PFSK-1 (cell line): ENCODE results near the gene PAFAH2.

Source experiments
- FOXP2 ChIP-seq: optimal IDR thresholded peaks from 2 replicates; pipeline ENCODE3; 2011; ENCODE audit warnings: borderline replicate concordance, control low read depth, inconsistent platforms; ENCODE audit not compliant: insufficient read depth; ENCODE audit errors: extremely low read length, extremely low read depth
- POLR2AphosphoS5 ChIP-seq: IDR thresholded peaks from 2 replicates; pipeline ENCODE4 v1.6.1; 2012; ENCODE audit warnings: low read depth, mild to moderate bottlenecking, control low read depth, low read length, moderate library complexity
- REST ChIP-seq, 2 experiments: IDR thresholded peaks; 2 replicates each; pipeline versions ENCODE4 v1.6.1 to v1.8.0; 2011 to 2012; ENCODE audit warnings: low read depth in 2 of 2, low read length in 2 of 2, control low read depth in 1 of 2, inconsistent platforms in 1 of 2, mild to moderate bottlenecking in 1 of 2, moderate library complexity in 1 of 2; ENCODE audit not compliant: insufficient read depth in 1 of 2

DNA sequence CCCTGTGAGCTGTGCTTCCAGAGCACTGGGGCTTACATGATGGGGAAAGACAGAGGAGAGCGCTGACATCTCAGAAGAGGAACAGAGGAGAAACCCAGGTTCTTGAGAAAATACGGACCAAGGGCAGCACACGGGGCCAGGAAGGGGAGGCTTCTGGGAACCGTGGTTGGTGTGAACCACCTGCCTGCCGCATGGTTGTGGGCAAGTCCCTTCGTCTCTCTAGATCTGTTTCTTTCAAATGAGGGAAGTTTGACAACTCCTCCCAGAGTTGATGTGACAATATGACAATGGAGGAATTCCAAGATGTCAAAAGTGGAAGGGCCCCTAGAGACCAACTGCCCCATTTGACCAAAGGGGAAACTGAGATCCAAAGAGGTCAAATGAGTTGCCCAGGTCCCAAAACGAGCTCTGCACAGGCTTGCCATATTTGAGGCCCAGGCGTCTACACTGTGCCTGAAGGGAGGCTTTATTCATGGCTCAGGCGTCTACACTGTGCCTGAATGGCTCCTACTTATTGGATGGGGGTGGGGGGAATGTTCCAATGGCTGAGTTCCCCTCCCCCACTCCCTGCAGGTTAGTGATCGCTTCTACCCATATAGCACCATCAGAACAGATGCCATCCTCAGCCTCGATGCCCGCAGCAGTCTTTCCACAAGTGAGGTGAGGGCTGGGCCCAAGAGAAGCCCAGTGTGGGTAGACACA, 34.9 kb upstream of the PAFAH2 start:
- TF ChIP-seq POLR2AphosphoS5, result no peak
- TF ChIP-seq FOXP2, result no peak
- no peak for TF ChIP-seq REST (IDR thresholded peaks at IDR 0.05; ENCODE audit: insufficient read depth in 1 of 2, low read depth in 2 of 2, low read length in 2 of 2)
